HG03175 (cell line): ENCODE measurements around the gene ACTR3.

Experiments
- ATAC-seq: cut with Tn5 transposase; IDR thresholded peaks from one replicate; pipeline ENCODE4 v1.9.1; 2021; ENCODE audit warnings: mild to moderate bottlenecking, moderate library complexity; ENCODE audit not compliant: unreplicated experiment

The ACTR3 gene

DNA sequence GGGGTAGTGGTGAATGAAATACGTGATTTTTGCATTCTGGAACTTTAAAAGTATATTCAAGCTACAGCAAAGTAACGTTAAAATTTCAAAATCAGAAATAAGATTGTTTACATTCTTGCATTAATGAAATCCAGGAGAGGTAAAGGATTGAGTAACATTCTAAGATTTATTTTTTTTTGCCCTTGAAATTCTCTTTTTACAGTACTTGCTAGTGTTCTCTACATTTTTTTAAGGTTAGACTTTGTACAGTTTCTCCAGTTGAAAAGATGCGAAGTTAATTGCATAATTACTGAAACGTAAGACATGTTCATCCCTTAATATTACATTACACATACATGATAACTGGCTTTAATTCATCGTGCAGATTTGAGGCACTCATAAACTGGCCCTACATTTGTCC, 74.5 kb downstream of the ACTR3 start:
- ATAC-seq, result no peak

DNA sequence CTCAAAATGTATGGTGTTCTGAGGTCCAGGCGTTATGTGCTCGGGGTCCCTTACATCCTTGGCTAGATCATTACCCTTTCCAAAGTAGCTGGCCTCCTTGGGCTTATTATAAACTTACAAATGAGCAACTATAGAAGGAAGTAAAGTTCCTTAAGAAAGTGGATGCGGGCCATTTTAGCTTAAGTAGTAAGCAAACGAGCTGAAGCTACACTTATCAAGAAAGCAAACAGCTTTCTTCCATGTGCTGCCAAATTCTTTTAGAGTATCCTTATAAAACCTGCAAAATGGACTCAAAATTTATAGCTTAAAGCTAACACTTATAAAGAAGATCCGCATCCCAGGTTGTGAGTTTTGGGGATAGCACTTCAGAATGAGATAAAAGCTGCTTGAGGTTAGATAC, 75.3 kb downstream of the ACTR3 start:
- no peak for ATAC-seq

DNA sequence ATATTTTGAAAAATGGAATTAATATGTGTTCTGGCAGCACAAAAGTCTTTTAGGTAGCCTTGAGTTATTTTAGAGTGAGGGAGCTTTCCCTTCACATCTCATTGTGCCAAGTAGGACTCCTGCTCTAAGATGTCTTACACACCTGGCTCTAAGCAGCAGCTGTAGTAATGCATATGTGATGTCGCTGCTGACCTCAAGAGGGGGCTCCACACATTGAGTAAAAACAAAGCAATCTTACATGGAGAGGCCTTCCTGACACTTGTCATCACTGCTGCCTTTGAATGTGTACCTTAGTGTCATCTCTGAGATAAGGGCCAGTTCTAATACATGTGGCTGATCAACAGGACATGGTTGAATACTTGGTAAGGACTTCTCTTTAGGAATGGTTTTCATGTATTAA, 75.8 kb downstream of the ACTR3 start:
- ATAC-seq, result peak; percentile 82

DNA sequence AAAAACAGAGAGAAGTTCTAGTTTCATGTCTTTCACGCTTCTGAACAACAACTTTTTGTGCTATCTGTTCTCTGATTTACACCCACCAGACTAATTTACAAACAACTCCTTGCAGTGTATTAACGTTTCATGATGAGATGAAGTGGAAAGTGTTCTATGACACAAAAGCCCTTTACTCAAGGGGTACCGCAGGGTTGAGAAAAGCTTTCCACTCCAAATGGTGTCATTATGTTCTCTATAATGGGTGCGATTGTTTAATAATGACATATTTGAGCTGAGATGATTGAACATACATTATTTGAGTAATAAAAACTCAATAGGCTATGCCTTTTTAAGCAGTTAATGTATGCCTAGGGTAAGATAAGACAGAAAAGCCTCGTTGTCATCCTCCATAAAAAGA, 76.3 kb downstream of the ACTR3 start:
- ATAC-seq, result no peak

DNA sequence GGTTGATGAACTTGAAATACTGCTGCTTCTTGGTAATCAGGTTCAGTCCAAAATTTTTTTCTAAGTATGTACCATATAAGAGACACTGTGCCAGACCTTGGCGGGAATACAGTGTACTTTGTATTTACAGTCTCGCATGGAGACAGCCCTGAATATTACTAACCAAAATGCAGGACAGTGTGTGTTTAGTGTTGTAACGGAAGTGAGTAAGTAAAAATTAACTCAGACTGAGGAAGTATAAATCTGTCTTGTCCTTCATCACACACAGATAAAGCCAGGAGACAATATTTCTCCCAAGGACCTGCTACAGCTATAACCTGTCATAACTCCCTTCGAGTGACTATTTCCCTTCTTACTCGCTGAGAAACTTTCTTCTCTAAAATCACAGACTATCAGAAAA, 76.9 kb downstream of the ACTR3 start:
- peak; percentile 49 for ATAC-seq

DNA sequence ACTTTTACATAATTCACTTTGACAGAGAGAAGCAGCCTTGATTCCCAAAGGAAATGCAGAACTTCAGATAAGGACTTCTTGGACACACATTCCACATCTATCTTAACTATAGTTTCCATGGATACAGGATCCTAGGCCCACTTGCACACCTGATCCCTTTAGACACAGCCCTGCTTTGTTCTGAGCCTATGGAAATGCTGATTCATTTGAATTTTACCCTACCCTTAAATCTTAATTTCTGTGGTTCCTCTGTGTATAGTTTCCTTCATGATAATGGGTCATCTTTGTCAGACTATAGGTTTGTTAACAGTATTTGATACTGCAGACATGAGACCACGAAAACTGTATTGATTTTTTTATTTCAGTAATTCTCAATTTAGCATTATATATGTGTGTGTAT, 77.4 kb downstream of the ACTR3 start:
- no peak for ATAC-seq

DNA sequence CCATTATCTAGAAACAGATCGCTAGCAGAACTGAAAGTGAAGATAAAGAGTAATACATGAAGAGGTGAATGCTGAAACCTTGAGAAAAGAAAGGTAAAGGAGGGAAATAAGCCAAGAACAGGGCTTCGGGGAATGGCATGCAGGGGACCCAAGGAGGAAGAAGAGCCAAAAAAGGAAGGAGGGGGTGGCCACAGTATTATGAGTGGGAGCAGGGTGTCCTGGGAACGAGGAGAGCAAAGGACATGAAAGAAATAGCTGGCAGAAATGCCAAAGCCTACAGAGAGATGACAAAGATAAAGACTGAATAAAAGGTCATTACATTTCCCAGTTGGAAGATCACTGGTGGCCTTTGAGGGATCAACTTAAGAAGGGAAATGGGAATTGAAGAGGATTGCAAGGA, 82.9 kb downstream of the ACTR3 start:
- no peak for ATAC-seq

DNA sequence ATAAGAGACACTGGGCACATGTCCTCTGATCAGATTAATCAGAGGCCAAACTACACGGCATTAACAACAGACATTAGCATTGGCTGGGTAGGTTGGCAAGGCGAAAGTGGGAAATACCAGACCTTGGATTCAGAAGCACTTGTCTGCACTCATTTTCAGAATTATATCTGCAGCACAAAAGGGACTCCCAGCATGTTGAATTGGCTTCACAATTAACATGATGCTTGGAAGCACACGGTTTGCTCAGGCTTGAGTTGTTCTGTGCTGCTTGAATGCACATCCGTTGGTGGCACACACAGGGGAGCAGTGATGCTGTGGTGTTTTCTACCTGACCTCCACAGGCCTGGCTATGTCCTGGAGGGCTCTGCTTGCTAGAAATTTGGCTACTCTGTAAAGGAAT, 83.9 kb downstream of the ACTR3 start:
- no peak for ATAC-seq

DNA sequence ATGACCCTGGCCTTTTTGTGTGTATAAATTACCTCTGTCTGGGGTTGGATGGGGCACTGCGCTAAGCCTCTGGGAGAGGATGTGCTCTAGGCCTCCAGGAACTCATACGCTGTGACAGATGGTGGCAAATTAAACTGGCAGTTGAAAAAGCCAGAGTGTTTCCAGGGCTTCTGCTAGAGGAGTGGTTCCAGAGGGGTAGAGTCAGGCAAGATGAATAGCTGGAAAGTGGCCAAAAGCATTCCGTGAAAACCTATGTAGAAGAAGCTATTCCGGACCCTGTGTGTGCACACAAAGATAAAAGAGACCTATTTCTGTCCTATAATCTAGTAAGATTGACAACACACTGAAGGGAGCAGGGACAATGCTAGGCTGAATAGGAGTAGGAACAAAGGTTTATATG, 84.8 kb downstream of the ACTR3 start:
- ATAC-seq, result no peak

DNA sequence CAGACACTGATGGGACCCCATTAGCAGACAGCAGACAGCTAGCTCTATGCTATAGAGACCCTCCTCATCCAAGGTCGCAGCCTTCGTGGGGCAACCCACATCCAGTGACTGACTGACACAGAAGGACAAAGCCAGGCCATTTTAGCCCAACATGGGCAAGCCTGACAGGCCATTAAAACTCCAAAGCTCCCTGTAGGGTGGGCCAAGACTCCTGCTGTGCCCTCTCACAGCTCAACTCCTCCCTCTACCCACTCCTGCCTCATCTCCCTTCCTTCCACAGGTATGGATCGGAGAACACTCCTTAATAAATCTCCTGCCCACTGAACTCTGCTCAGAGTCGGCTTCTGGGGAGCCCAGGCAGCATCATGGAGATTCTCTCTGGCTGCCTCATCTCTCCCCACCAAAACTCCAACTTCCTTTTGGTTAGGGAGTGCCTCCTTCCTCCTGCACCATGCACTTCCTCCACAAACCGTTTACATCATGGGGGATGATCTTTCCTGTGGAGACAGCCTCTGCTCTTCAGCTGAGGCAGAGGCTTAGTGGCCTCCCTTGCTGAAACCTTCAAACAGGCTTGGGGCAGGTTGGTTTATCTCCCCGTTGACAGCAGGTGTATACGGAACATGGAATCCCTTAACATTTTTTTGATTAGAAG, 86.5 kb downstream of the ACTR3 start:
- no peak for ATAC-seq

DNA sequence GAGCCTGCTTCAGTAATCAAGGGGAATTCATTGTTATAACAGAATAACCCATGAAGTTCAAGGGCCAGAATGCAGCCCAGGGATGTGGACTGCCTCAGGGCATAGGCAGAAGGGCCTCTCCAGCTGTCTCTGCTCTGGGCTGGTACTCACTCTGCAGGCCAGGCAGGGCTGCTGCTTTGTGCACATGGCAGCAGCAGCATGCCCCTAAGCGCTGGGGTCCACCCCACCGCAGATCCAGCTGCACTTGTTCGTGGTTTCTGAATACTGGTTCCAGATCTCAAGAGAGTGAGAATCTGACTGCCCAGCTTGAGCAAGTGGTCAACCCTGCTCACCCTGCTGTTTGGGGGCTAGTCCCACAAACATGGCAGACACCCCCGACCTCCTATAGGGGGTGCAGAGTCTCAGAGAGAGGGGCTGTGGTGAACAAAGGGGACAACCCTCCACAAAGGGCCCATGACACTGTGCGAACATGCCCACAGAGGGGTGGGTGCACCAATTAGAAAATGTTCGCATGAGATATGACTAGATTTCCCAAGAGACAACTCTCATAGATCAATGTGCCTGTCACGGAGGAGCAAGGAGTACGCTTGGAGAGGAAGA, 87.3 kb downstream of the ACTR3 start:
- ATAC-seq, result no peak

DNA sequence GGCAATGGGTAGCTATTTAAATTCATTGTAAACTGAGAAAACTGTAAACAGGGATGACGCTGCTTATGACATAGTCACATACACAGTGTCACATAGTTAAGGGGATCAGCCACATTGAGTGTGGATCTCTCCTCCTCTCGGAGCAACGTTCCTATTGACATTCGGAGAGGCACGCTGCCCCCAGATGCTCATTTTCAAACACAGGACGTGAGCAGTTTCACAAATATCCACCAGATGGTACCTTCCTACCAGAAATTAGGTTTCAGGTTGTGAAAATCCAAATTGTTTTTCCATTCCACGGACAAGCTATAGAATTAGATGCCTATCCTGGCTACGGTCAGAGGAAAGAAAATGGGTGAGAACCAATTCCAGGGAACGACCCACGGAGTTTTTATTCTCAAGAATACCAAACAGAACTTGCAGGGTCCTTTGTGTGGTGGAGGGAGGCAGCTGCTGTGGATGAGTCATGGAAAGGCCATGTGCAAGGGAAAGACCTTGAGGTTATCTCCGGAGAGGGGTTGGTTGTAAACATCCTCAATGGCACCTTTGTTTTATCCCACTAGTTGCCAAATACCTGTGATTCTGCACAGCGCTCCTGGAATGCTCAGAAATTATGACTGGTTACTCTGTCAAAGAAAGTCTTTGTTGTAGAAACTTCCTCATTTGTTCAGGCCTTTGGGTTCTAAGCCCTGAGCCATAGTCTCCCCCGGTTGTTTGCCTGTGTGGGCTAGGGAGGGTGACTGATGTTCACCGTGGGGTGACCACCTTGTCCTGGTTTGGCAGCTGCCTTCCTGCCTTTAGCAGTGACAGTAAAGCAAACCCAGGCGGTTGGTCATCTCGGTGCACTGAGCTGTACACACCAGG, 88.0 kb downstream of the ACTR3 start:
- no peak for ATAC-seq

DNA sequence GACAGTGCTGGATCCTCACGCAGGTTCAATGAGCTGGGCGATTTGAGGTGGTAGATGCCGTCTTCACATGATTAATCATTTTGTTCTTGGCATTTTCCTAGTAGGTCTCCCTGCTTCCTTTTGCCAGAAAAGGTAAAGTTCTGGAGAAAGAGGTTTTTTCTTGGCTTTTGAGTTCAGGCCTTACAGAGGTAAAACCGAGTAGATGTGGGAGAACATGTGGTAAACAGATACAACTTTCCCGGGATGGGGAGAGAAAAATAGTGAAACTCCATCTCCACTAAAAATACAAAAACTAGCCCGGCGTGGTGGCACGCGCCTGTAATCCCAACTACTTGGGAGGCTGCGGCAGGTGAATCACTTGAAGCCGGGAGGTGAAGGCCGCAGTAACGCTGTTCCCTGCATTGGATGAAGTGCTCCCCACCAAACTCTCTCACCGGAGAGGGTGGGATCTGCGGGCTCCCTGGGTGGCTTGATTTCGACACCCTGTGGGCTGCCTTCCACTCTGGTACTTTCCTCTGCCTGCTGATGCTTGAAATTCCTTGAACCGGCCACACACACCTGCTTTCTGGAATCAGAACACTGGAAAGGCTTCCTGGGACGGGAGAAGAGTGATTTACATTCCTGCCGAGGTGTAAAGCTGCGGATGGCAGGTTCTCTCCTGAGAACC, 88.8 kb downstream of the ACTR3 start:
- ATAC-seq, result no peak

DNA sequence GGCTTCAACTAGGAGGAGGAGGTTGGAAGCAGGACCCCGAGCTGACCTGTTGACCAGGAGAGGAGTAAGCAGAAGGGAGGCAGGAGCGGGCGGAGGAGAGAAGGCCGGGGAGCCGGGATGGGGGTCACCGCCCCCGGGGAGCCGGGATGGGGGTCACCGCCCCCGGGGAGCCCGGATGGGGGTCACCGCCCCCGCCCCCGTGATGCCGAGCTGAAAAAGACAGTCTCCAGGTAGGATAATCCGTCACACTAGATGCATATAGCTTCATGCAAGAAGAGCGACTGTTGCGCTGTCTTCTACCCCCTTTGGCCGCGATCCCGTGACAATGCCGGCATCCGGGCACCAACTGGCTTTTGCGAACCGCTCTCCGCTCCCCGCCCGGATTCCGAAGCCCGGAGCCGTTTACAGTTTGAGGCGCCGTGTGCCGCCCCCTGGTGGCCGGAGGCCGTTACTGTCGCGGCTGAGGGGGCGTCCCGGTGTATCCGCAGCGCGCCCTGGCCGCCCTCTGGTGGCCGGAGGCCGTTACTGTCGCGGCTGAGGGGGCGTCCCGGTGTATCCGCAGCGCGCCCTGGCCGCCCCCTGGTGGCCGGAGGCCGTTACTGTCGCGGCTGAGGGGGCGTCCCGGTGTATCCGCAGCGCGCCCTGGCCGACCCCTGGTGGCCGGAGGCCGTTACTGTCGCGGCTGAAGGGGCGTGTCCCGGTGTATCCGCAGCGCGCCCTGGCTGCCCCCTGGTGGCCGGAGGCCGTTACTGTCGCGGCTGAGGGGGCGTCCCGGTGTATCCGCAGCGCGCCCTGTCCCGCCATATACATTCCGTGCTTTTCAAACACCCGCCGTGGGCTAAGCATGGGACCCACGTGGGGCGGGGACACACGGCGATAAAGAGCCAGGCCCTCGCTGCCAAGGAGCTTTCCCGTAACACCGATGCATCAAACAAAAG, 89.6 kb downstream of the ACTR3 start:
- no peak for ATAC-seq

DNA sequence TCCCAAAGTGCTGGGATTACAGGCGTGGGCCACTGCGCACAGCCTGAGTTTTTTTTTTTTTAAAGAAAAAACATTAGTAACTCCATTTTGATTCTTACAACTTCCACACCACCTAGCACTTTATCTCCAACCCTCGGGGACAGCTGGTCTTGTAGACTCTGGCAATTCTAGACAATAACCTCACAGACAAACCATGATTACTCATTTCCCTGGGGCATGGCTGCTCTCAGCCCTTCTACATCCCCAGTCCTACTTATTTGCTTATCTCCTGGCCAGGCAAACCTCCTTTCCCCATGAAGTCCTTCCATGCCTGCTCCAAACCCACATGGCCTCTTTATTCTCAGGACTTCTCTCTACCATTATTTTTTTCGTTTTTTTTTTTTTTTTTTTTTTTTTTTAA, 91.1 kb downstream of the ACTR3 start:
- no peak for ATAC-seq

DNA sequence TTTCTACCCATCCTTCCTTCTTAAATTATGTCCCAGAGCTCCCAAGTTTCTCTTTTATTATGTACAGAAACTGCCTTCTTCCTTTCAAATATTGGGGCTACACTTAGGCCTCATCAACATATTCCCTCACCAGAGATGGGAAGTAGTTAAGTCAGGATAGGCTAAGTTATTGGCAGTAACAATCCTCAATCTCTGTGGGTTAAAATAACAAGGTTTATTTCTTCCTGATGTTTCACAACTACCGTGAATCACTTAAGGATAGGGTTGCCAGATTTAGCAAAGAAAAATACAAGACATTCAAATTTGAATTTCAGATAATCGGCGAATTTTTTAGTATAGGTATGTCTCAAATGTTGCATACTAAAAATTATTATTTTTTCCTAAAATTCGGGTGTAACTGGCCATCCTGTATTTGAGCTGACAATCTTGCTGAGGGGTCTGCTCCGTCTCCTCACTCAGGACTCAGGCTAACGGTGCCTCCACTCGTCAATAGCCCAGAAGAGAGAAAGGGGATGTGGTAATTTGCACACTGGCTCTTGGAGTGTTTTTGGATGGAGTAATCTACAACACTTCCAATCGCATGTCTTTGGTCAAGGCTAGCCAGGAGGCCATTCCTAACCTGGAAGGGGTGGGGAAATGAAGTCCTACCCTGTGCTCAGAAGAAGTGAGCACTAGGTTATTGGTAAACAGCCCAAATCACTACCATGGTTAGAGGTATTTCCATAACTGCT, 91.7 kb downstream of the ACTR3 start:
- ATAC-seq, result no peak

DNA sequence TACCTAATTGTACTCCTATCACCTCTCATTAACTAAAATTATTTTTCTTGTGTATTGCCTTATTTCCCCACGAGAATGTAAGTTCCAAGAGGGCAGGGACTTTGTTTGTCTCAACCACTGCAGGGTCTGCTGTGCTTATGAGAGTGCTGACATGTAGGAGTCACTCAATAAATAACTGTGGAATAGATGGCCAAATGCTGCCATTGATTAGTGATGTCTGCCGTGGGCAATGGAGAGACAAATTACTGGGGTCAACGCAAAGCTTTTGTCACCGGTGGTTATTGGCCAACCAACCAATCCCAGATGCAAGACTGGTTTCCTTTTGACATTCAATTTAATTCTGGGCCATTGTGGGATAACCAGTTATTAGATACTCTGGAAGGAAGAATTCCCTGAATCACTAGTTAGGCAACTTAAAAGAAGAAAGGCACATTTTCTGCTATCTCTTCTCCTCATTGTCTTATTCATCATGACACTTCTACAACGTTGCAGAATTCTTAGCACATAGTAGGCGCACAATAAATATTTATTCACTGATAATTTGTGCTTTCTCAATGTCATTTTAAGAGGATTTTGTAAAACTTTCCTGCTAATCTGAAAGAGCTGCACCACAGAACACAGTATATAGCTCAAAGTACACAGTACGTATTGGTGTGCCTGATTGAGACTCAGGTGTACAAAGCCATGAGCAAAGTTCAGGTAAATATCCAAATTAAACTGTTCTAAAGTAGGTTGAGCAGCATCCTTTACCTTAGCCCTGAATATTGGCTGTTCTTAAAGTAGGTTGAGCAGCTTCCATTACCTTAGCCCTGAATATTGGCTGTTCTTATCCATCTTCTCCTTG, 95.9 kb downstream of the ACTR3 start:
- no peak for ATAC-seq

DNA sequence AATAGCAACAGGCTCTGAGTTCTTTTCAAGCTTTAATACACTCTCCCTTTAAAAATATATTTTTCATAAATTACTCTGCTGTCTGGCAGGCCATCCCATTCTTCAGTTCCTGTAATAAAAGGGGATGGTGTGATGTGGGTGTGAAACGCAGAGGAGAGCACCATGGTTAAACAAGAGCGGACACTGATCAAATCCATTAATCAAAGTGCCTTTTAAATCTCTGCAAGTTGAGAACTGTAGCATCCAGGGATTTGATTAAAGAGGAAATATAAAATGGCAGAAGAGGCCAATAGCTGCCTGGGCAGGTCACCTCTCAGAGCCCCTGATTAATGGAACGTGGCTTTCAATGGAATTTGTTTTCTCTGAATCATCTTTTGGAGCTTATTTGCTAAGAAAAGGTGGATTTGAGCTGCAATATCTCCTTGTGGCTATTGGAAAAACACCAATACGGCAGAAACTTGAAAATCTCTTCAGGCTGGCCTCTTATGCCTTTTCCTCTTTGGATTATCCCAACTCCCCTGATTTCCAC, 96.9 kb downstream of the ACTR3 start:
- ATAC-seq, result no peak

DNA sequence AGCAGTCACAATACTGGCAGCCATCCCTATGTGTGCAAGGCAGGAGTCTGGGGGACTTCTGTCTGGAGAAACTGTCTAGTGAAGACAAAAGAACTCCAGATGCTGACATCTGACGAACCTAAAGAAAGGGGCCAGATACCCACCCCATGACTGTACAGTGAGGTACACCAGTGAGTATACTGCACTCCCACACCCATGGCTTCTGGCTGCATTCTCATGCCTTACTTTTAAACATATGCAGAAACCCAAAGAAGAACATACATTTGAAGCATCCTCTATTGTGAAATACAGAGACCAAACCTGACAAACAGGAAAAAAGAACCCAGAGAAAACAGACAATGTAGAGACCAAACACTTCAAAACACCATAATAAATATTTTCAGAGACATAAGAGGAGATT, 102.2 kb downstream of the ACTR3 start:
- ATAC-seq, result no peak
